HEK293 (cell line): ENCODE measurements around the gene MLLT11.

Experiments used
- CTCF ChIA-PET: fragments of 350-600 bp; formaldehyde crosslinking; extraction: SDS; loops from one replicate; lab custom pipeline; 2021; ENCODE audit warnings: antibody characterized with exemption; lab: Yijun Ruan, JAX
- POLR2A ChIA-PET: fragments of 300-600 bp; formaldehyde crosslinking; extraction: SDS; loops from one replicate; lab custom pipeline; 2020; ENCODE audit warnings: antibody characterized with exemption, inconsistent platforms; lab: Yijun Ruan, JAX
- H3K27ac ChIP-seq: fragments of 200-500 bp; sonication (Bioruptor generic); 2 replicates; pipeline ENCODE4 v1.5.1; 2014; ENCODE audit warnings: low read depth, low read length, control low read depth, inconsistent platforms; ENCODE audit errors: extremely low read depth
- H3K36me3 ChIP-seq, 2 experiments: fragments of 200-500 bp in 1 of 2; sonication (Bioruptor generic) in 1 of 2; 1 replicate in 1 of 2; 2 replicates in 1 of 2; pipeline ENCODE4 v1.5.1; 2014 to 2017; ENCODE audit warnings: inconsistent platforms in 2 of 2, low read length in 2 of 2; ENCODE audit not compliant: control insufficient read depth in 2 of 2, insufficient read depth in 1 of 2
- H3K4me1 ChIP-seq: fragments of 200-500 bp; sonication (Bioruptor generic); 2 replicates; pipeline ENCODE4 v1.5.1; 2014; ENCODE audit warnings: mild to moderate bottlenecking, low read length, inconsistent platforms; ENCODE audit not compliant: control insufficient read depth, insufficient read depth
- H3K4me3 ChIP-seq: 2 replicates; pipeline ENCODE4 v1.5.1; 2011; ENCODE audit warnings: low read depth, mild to moderate bottlenecking, control low read depth, low read length, moderate library complexity
- H3K9me3 ChIP-seq: fragments of 200-500 bp; sonication (Bioruptor generic); 2 replicates; pipeline ENCODE4 v1.5.1; 2014; ENCODE audit warnings: low read depth, low read length, inconsistent platforms; ENCODE audit not compliant: control insufficient read depth, insufficient read depth
- AEBP2 ChIP-seq: fragments of 450-650 bp; formaldehyde crosslinking; IDR thresholded peaks from 2 replicates; pipeline ENCODE4 v1.5.1; 2016; ENCODE audit warnings: missing biosample characterization, missing genetic modification characterization, borderline replicate concordance
- GFI1B ChIP-seq: fragments of 450-650 bp; formaldehyde crosslinking; IDR thresholded peaks from 2 replicates; pipeline ENCODE4 v1.5.1; 2016; ENCODE audit warnings: missing biosample characterization, missing genetic modification characterization
- GLIS2 ChIP-seq: fragments of 450-650 bp; formaldehyde crosslinking; IDR thresholded peaks from 2 replicates; pipeline ENCODE4 v1.5.1; 2016; ENCODE audit warnings: missing biosample characterization, missing genetic modification characterization
- KLF8 ChIP-seq: fragments of 450-650 bp; formaldehyde crosslinking; IDR thresholded peaks from 2 replicates; pipeline ENCODE4 v1.5.1; 2016; ENCODE audit warnings: missing biosample characterization, missing genetic modification characterization
- PRDM2 ChIP-seq: fragments of 450-650 bp; formaldehyde crosslinking; IDR thresholded peaks from 2 replicates; pipeline ENCODE4 v1.5.1; 2016; ENCODE audit warnings: missing biosample characterization, missing genetic modification characterization, borderline replicate concordance
- SCRT2 ChIP-seq: fragments of 450-650 bp; formaldehyde crosslinking; IDR thresholded peaks from 2 replicates; pipeline ENCODE4 v1.5.1; 2016; ENCODE audit warnings: missing biosample characterization, missing genetic modification characterization
- SETDB1 ChIP-seq: IDR thresholded peaks from one replicate; pipeline ENCODE4 v1.6.1; 2017; ENCODE audit warnings: mild to moderate bottlenecking, low read length, moderate library complexity, mixed read lengths; ENCODE audit not compliant: insufficient read length
- ZIC2 ChIP-seq: fragments of 450-650 bp; formaldehyde crosslinking; IDR thresholded peaks from 2 replicates; pipeline ENCODE4 v1.5.1; 2016; ENCODE audit warnings: missing biosample characterization, missing genetic modification characterization
- ZNF10 ChIP-seq: fragments of 450-650 bp; formaldehyde crosslinking; IDR thresholded peaks from 2 replicates; pipeline ENCODE4 v1.5.1; 2017; ENCODE audit warnings: missing biosample characterization, missing genetic modification characterization
- ZNF114 ChIP-seq: fragments of 450-650 bp; formaldehyde crosslinking; IDR thresholded peaks from 2 replicates; pipeline ENCODE4 v1.5.0; 2017; ENCODE audit warnings: missing biosample characterization, missing genetic modification characterization
- ZNF132 ChIP-seq: fragments of 450-650 bp; formaldehyde crosslinking; IDR thresholded peaks from 2 replicates; pipeline ENCODE4 v1.5.1; 2017; ENCODE audit warnings: missing biosample characterization, missing genetic modification characterization, borderline replicate concordance
- ZNF211 ChIP-seq: fragments of 450-650 bp; formaldehyde crosslinking; IDR thresholded peaks from 2 replicates; pipeline ENCODE4 v1.5.1; 2016; ENCODE audit warnings: low read depth, missing biosample characterization, missing genetic modification characterization
- ZNF394 ChIP-seq: fragments of 450-650 bp; formaldehyde crosslinking; IDR thresholded peaks from 2 replicates; pipeline ENCODE4 v1.5.1; 2016; ENCODE audit warnings: missing biosample characterization, missing genetic modification characterization, mild to moderate bottlenecking, moderate library complexity, borderline replicate concordance
- ZNF398 ChIP-seq: fragments of 450-650 bp; formaldehyde crosslinking; IDR thresholded peaks from 2 replicates; pipeline ENCODE4 v1.5.1; 2017; ENCODE audit warnings: missing biosample characterization, missing genetic modification characterization
- ZNF501 ChIP-seq: fragments of 450-650 bp; formaldehyde crosslinking; IDR thresholded peaks from 2 replicates; pipeline ENCODE4 v1.5.1; 2016; ENCODE audit warnings: missing biosample characterization, missing genetic modification characterization
- ZNF645 ChIP-seq: fragments of 450-650 bp; formaldehyde crosslinking; IDR thresholded peaks from 2 replicates; pipeline ENCODE4; 2016; ENCODE audit warnings: missing biosample characterization, missing genetic modification characterization
- ZNF837 ChIP-seq: fragments of 450-650 bp; formaldehyde crosslinking; IDR thresholded peaks from 2 replicates; pipeline ENCODE4 v1.5.1; 2016; ENCODE audit warnings: missing biosample characterization, missing genetic modification characterization
- ZSCAN16 ChIP-seq: fragments of 450-650 bp; formaldehyde crosslinking; IDR thresholded peaks from 2 replicates; pipeline ENCODE4 v1.5.1; 2016; ENCODE audit warnings: missing biosample characterization, missing genetic modification characterization
- ZSCAN4 ChIP-seq: fragments of 450-650 bp; formaldehyde crosslinking; IDR thresholded peaks from 2 replicates; pipeline ENCODE4 v1.5.1; 2017; ENCODE audit warnings: missing biosample characterization, missing genetic modification characterization

Gene MLLT11

GRCh38 chr1:151035167-151035566 lies 25.0 kb upstream of the MLLT11 start (continued):
- TF ChIP-seq PRDM2 (tag by site-specific recombination) (no peak), ZSCAN4 (tag by site-specific recombination) (no peak), AEBP2 (tag by site-specific recombination) (no peak), ZNF10 (tag by site-specific recombination) (no peak), ZIC2 (tag by site-specific recombination) (no peak), ZSCAN16 (tag by site-specific recombination) (no peak), GFI1B (tag by site-specific recombination) (no peak), KLF8 (tag by site-specific recombination) (no peak), ZNF132 (no peak), ZNF837 (tag by site-specific recombination) (no peak), GLIS2 (tag by site-specific recombination) (no peak), ZNF211 (tag by site-specific recombination) (no peak)
- TF ChIP-seq, all 188 proteins: peak for 0

- CTCF ChIA-PET: interaction anchor here (0.6 kb wide), 1 partner anchor 28 kb away, joined by 5 read pairs; the partner anchor contains the start of gene PRUNE1
- Histone ChIP-seq H3K9me3 (no peaks in the 10 kb centered on the region), H3K4me1 (no peaks in the 10 kb centered on the region), H3K4me3 (no peak within 1 kb of the TSS), H3K27ac (no peak within 1 kb of the TSS), H3K36me3 (peaks cover 12 to 31% of the 10 kb centered on the region in 2 experiments)
- POLR2A ChIA-PET: no interaction called here
- TF ChIP-seq ZNF645 (tag by site-specific recombination) (no peak), SETDB1 (no peak), ZNF501 (tag by site-specific recombination) (no peak), SCRT2 (tag by site-specific recombination) (no peak), ZNF114 (tag by site-specific recombination) (no peak), ZNF398 (tag by site-specific recombination) (no peak), ZNF394 (no peak)
These were observed 23.8 kb upstream of the MLLT11 start, which contains the start of gene BNIPL for GRCh38 chr1:151036356-151036755. BNIPL (plus strand) TSS chr1:151036586; CDS start chr1:151036726, 140 bp downstream.
